ENCODE results near the gene NBEA. TPM values are rescaled to one million over a fixed set of nuclear protein-coding genes. Genes with fewer than 3 reads are reported as not detected.
A peak's percentile ranks its signal among the peaks of the same experiment; 100 is the strongest.

The NBEA gene
- total RNA-seq, 1 donor from 2014 or later, result 19.1 TPM

DNA sequence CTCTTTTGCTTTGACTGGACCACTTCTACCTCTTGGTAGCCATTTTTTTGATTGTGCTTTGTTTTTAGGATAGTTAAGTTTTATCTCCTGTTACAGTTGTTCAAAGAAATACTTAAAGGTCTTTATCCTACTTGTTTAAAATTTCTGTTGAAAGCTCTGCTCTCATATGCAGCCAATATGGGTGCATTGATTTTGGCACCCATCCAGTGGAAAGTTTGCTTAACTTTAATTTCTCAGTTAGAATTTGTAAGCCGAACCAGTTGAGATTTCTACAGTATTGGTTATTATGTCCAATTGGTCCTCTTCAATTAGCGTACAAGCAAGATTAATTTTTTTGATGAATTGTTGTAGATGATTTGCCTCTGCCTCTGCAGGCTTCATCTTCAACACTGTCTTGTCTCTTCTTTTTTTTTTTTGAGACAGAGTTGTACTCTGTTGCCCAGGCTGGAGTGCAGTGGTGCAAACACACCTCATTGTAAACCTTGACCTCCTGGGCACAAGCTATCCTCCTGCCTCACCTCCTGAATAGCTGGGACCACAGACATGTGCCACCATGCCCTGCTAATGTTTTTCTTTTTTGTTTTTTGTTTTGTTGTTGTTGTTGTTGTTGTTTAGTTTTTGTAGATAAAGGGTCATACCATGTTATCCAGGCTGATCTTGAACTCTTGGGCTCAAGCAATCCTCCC is 469.1 kb downstream of the NBEA start:
- intact Hi-C loops (cut with DNase I), result no loop called here
- DNase-seq (no peak), ATAC-seq (ENCODE audit: poor library complexity) (no peak)

DNA sequence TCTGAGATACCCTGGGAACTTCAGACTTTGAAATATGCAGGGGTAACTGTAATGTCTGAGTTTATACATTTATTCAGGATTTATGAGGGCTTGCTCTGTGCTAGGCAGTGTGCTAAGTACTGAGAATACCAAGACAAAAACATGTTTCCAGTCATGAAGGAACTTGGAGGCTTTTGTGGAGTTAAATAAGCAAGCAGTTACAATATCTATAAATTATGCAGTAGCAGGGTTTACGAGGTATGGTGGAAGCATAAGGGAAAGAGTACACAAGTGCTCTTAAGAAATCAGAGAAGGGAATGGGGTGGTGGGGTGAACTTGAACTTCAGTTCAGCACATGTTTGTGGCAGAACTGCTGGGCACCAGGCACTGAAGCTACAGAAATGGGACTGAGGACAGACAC is 506.4 kb downstream of the NBEA start:
- no peak for DNase-seq

DNA sequence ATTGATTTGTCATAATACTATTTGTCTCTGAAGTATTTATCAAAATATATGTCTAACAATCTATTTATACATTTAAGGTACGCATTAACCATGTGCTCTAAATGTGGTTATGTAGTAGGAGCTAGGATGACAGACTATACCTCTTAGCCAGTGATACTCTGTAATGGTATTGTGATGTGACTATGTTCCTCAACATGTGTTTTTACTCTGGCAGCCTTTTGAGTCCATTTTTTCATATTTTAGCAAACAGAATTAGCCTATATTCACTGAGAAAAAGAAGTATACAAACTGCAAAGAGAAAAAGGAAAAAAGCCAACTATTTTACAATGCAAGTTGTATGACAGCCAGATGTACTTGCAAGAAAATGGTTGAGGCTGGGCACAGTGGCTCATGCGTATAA is 507.8 kb downstream of the NBEA start:
- DNase-seq (no peak), ATAC-seq (ENCODE audit: poor library complexity) (no peak)
- intact Hi-C loops (cut with DNase I), result no loop called here

More for the DNA sequence above, 506.4 kb downstream of the NBEA start:
- intact Hi-C loops (cut with DNase I), result no loop called here
- no peak for ATAC-seq (ENCODE audit: poor library complexity)

DNA sequence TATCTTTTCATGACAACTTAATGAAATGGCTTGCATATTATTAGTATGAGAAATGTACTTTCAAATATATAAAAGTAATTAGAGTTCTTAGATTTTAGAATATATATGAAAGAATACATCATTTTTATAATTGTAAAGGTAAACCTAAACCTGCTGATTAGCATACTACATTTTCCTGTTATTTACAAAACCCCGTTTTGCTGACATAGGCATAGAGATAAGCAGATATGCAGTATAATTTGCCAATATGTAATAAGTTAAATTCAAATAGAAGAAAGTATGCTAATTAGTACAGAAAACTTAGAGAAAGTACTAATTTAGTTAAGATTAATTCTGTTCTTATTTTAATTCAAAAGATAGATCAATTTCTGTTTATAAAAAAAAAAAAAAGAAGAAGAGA is 513.0 kb downstream of the NBEA start:
- intact Hi-C loops (cut with DNase I), result no loop called here
- DNase-seq, result no peak
- no peak for ATAC-seq (ENCODE audit: poor library complexity)

DNA sequence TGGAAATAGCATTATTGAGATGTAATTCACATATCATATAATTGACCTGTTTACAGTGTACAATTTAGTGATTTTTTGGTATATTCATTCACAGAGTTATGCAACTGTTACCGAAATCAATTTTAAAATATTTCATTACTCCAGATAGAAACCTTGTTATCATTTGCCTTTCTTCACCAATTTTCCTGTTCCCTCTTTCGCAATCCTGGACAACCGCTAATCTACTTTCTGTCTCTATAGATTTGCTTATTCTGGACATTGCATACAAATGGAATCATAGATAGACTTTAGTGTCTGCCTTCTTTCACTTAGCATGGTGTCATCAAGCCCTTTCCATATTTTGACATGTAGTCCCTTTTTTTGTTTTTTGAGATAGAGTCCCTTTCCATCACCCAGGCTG is 515.2 kb downstream of the NBEA start:
- ATAC-seq (ENCODE audit: poor library complexity) (no peak), DNase-seq (no peak)
- intact Hi-C loops (cut with DNase I), result no loop called here

DNA sequence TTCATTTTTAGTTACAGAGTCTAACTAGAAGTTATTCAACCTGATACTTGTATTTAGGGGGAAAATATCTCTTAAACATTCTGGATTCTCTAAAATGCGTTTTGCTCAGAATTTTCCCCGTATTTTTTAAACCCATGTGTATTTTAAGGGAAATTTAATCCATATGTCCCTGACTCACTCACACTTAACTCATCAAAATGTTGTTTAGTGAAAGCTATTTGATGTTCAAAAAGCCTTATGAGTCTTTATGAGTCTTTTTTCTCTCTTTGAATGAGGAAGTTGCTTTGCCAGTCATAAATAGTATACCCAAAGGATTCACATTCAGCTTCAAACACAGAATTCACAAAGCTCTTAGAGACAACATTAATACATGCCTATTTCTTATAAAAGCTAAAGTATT is 518.0 kb downstream of the NBEA start:
- DNase-seq (no peak), ATAC-seq (ENCODE audit: poor library complexity) (no peak)
- intact Hi-C loops (cut with DNase I), result no loop called here

DNA sequence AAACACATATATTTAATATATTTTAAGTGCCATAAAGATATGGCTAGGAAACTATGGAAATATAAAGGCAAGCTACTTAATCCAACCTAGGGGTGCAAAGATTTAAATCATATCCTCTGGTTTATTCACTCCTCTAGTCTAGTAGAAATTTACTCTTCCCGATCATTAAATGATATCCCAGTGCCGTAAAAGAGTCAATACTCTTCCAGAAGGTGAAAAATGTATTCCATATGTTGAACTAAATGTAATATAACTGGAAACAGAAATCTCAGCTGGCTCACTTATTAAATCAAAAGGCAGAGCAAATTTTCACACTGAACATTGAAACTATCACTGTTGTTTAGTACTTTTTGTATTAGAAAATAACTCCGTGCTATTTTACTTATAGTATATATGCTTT is 523.3 kb downstream of the NBEA start:
- DNase-seq, result no peak
- intact Hi-C loops (cut with DNase I), result no loop called here
- ATAC-seq (ENCODE audit: poor library complexity), result no peak

DNA sequence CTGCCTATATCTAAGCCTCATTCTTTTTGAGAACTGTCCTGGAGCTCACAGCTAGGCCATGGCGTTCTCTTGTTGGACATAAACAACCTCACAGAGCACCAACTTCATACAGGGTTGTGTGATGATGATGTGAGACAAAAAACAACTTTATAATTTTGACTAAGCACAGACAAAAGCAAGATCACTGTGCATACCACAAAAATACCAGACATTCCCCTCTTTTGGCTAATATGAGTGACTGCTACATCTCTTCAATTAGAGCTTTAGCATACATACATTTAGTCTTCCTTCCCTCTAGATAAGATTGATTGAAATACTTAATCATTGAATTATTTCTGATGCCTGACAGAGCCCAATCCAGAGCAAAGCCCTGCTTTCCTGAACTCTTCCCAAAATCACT is 526.1 kb downstream of the NBEA start:
- DNase-seq (no peak), ATAC-seq (ENCODE audit: poor library complexity) (no peak)
- intact Hi-C loops (cut with DNase I), result no loop called here

DNA sequence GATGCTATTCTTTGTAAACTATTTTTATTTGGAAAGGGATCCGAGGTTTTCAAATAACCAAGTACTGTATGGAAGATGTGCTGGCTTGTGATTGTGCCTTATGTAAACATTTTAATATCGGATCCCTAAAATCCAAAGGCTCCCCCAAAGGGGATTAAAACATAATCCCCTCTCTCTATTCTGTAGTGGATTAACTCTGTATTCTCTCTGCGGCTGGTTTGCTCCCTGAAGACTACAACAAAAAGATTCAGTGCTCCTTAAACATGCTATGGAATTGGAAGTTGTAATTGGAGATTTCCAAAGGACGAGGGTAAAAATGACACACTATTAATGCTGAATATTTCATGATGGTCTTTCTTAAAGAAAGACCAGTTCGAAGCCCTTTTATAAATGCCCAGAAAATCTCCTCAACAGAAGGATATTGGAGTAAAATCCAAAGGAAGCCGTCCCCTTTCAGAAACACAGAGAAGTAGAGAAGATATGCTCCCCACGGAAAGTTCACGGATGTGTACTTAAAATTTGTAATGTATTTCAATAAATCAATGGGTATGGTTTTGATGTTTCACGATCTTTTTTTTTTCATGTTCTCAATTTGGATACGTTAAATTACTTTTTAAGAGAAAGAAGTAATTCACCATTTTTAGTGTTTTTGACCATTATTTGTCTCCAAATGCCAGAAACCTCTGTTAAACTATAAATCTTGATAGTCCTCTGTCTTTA is 527.9 kb downstream of the NBEA start:
- ATAC-seq (ENCODE audit: poor library complexity) (no peak), DNase-seq (no peak)
- intact Hi-C loops (cut with DNase I), result no loop called here

DNA sequence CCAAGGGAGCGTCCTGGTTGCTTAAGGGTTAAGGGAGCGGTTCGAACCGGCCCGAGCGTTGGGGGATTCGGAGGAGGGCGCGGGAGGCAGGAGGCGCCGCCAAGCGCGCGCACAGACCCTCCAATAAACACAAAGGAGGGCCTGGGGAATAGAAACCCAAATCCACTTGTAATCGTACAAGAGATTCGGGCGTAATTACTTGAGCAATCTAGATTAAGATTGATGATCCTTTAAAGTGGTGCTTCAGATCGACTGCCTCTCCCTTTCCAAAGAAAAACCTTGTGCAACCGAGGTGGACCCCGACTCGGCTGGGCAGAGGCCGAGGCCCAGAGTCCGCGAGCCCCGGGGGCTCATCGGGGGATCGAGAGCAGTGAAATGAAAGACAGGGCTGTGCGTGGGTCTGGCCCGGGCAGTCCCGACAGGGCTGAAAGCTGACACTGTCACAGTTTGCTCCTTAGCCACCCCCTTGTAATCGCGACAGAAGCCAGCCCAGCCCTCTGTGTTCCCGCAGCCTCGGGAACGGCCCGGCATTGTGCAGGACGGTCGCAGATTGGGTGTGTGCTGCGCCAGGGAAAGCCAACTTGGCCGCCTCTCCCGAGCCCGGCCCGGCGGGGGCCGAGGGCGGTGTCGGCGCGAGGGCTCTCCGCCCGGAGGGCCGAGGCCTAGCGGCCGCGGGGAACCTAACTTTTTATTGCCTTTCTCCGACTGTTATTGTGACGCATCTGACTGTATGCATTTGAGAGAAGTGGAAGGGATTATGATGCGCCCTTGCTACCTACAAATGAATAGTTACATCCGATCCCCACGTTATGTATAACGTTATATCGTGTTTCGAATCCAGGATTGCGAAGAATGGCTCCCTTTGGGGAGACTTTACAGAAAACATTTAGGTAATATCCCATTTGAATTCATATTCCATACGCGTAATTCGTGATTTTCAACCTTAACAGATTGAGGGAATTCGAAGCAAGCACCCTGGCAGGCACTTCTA is 528.9 kb downstream of the NBEA start:
- DNase-seq (peak; percentile 77), ATAC-seq (ENCODE audit: poor library complexity) (peak; percentile 92)
- intact Hi-C loops (cut with DNase I), result no loop called here

DNA sequence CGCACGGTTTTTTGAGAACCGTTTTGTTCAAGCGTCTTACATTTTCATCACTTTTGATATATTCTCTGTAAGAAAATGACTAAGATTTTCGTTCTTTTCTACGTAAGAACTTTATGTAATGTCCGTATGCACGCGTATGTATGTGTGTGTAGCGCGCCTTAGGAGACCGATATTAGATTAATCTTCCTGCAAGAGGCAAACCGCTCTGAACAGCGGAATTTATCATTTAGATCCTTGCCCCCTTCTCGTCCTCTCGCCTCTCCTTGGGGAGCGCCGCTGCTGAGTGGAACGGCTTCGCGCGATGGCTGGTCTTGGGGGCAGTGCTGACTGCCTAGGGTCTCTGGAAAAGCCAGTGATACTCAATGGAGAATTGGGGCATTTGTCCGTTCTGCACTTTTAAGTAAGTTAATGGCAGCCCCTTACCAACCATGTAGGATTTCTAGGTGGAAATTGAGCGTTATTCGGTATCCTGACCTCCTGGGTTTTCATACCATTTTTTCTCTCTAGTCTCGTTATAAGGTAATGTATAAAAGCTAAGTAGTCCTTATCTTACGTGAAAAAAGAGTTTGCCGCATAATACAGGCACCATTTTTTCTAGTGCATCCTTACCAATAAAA is 529.7 kb downstream of the NBEA start:
- intact Hi-C loops (cut with DNase I), result no loop called here
- no peak for ATAC-seq (ENCODE audit: poor library complexity)
- no peak for DNase-seq

DNA sequence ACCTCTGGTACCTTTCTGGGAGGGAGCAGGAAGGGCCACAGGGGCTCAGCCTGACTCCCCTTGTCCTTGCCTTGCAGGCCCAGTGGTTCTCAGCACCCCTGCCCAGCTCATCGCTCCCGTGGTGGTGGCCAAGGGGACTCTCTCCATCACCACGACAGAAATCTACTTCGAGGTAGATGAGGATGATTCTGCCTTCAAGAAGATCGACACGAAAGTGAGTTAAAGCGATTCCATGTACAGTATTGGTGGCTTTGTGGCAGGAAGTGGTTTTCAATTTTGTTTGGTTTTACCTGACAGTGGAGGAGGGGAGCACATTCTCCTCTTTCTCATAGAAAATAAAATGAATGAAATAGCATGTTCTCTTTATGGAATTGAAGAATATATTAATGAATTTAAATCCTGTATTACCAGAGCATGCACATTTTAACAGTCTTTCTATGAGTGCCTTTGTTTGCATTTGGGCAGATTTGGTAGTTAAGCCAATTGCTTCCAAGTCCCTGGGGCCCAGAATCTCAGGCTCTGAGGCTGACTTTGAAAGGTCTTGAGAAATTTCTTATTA is 530.3 kb downstream of the NBEA start:
- intact Hi-C loops (cut with DNase I), result no loop called here
- no peak for ATAC-seq (ENCODE audit: poor library complexity)
- DNase-seq, result no peak

DNA sequence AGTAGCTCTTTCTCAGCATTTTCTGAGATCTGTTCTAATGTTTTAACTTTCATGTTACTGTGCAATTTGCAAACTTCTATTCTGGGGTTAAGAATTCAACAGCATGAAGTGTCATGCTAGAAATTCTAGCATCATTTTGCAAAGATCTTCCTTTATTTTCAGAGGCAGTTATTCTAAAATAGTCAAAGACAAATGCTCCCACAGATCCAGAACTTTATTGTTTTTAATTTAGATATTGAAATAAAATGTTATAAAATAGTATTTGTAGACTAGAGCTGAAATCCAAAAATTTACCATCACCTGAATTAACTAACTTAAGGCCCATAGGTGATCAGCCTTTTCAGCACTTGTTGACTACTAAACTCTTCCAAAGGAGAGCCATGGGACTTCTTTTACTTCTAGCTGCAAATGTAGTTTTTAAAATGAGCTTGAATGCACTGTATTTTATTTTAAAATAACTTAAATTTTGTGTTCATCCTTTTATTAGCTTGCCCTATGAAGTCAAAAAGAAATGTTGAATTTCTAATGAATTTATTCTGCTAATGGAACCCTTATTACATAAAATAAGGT is 531.2 kb downstream of the NBEA start:
- intact Hi-C loops (cut with DNase I), result no loop called here
- ATAC-seq (ENCODE audit: poor library complexity) (no peak), DNase-seq (no peak)

DNA sequence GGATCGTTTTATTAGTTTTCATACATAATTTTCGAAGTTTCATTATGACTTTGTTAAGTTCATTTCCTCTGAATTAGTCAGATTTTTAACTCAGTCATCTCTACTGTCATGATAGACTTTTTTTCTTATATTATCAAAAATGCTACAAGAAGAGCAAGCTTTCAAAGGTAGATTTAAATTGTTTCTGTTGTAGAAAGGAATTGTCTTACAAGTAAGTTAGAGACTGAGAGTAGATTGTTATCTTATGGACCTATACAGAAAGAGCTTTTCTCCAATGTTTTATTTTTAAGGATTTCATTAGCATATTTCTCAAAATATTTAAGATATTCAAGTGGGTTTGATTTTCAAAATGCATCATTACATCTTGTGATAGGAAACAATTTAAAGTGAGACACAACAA is 531.7 kb downstream of the NBEA start:
- intact Hi-C loops (cut with DNase I), result no loop called here
- no peak for ATAC-seq (ENCODE audit: poor library complexity)
- DNase-seq, result no peak

DNA sequence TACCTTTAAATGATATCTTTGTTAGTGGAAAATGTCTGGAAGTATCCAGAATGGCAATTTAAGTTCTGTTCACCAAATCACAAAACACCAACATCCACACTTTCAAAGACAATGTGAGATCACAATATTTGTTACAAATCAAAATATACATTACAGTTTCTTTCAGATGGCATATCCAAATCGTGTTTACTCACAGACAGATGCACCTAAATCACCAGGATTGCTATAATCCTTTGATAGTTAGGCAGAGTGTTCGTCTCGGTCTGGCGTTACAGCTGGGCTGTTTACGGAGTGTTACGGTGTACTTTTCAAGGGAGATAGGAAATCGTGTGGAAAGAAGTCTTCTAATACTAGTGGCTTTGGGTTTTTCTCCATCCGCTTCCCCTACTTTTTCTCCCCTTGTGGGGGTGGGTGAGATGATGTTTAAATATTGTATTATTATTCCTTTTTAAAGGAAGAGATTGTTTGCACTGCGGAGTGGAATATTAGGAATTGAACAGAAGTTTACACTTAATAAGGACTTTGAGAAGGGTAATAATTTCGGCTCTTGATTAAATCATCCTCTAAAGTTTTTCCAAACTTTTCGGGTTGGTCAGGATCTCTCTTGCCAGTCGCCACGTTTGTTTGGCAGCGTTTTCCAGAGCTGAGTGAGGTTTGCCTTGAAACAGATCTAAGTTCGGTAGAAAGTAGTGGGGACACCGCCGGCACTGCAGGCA is 532.6 kb downstream of the NBEA start:
- intact Hi-C loops (cut with DNase I), result no loop called here

DNA sequence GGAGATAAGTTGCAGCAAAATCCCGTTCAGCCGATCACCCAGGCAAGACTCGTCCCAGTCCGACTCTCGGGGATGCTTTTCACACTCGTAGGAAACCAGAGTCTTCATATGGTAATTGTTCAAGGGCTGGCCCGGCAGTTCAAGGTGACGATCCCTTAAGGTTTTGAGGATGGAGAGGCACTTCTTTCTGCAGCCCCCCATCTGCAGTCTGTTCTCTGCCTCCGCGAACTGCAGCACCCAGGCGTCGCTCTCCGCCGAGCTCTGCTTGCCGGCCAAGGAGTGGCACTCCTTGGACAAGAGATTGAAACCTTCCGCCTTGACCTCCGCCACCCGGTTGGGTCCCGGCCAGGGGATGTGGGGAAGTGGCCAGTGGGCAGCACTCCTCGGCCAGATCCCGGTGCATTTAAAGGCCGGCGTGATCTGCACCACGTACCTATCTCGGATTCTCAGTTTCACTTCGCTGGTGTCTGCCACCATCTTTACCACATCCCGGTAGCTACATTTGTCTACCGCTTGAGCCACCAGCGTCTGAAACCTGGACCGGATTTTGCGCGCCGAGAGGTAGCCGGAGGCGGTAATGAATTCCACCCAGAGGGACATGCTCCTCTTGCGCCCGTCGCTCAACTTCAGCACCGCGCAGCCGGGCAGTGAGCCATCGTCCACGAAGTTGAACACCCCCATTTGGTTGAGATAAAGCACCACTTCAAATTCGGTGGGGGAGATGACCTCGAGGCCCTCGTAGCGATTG is 533.3 kb downstream of the NBEA start:
- intact Hi-C loops (cut with DNase I), result no loop called here
- DNase-seq (peak; percentile 59), ATAC-seq (ENCODE audit: poor library complexity) (peak; percentile 39)

More for the DNA sequence above, 532.6 kb downstream of the NBEA start:
- DNase-seq (peak; percentile 36), ATAC-seq (ENCODE audit: poor library complexity) (no peak)

Measured in Right ventricle myocardium superior (tissue), 1 donor.